Neural cell (in vitro differentiated cells): ENCODE results near the gene OR2AG1. TPM values are rescaled to one million over a fixed set of nuclear protein-coding genes. Genes with fewer than 3 reads are reported as not detected.

ENCODE experiments used
- H2AFZ ChIP-seq: fragments of 200-600, 300-800 bp; sonication (generic), shearing (Covaris generic); 2 replicates; pipeline ENCODE4 v1.6.0; 2014; ENCODE audit warnings: low read depth, mild to moderate bottlenecking, antibody characterized with exemption, low read length, moderate library complexity
- H3F3A ChIP-seq: fragments of 200-600 bp; shearing (Covaris generic); 2 replicates; pipeline ENCODE4 v1.6.1; 2016; ENCODE audit warnings: mild to moderate bottlenecking, moderate library complexity, mixed read lengths, antibody characterized with exemption, low read length; ENCODE audit not compliant: insufficient read depth, poor library complexity, severe bottlenecking
- H3K27ac ChIP-seq: fragments of 200-600, 300-800 bp; sonication (generic), shearing (Covaris generic); 2 replicates; pipeline ENCODE4 v1.5.1; 2014; ENCODE audit warnings: mild to moderate bottlenecking, low read length, moderate library complexity
- H3K27me3 ChIP-seq: fragments of 300-800, 200-600 bp; sonication (generic), shearing (Covaris generic); 2 replicates; pipeline ENCODE4 v1.6.0; 2014; ENCODE audit warnings: mild to moderate bottlenecking, low read depth, low read length, moderate library complexity; ENCODE audit not compliant: insufficient read depth
- H3K36me3 ChIP-seq: fragments of 300-800, 200-600 bp; sonication (generic), shearing (Covaris generic); 2 replicates; pipeline ENCODE4 v1.5.1; 2014; ENCODE audit warnings: mild to moderate bottlenecking, antibody characterized with exemption, low read length, moderate library complexity; ENCODE audit not compliant: insufficient read depth
- H3K4me2 ChIP-seq: fragments of 300-800, 200-600 bp; sonication (generic), shearing (Covaris generic); 2 replicates; pipeline ENCODE4 v1.6.0; 2014; ENCODE audit warnings: mild to moderate bottlenecking, low read length
- H3K4me3 ChIP-seq: fragments of 300-800, 200-600 bp; sonication (generic), shearing (Covaris generic); 2 replicates; pipeline ENCODE4 v1.5.1; 2014; ENCODE audit warnings: mild to moderate bottlenecking, low read length, moderate library complexity
- H3K79me2 ChIP-seq: fragments of 200-600 bp; shearing (Covaris generic); replicated peaks from 2 replicates; pipeline ENCODE4 v1.6.0; 2014; ENCODE audit warnings: mild to moderate bottlenecking, low read length, moderate library complexity; ENCODE audit not compliant: insufficient read depth
- H3K9ac ChIP-seq: fragments of 300-800, 200-600 bp; sonication (generic), shearing (Covaris generic); 2 replicates; pipeline ENCODE4 v1.6.1; 2016; ENCODE audit warnings: mild to moderate bottlenecking, low read length, mixed read lengths
- H3K9me2 ChIP-seq: fragments of 200-600 bp; shearing (Covaris generic); 2 replicates; pipeline ENCODE4 v1.6.1; 2016; ENCODE audit warnings: mild to moderate bottlenecking, low read length, mixed read lengths; ENCODE audit not compliant: insufficient read depth
- H3K9me3 ChIP-seq: fragments of 200-600, 300-800 bp; sonication (generic), shearing (Covaris generic); 2 replicates; pipeline ENCODE4 v1.6.1; 2016; ENCODE audit warnings: mild to moderate bottlenecking, mixed run types, low read length, moderate library complexity, mixed read lengths
- H4K20me1 ChIP-seq: fragments of 200-600 bp; shearing (Covaris generic); 2 replicates; pipeline ENCODE4 v1.6.1; 2016; ENCODE audit warnings: mild to moderate bottlenecking, mixed run types; ENCODE audit not compliant: insufficient read depth
- CTCF ChIP-seq: fragments of 450-650 bp; IDR thresholded peaks from 2 replicates; pipeline ENCODE4 v1.5.1; 2014; ENCODE audit warnings: antibody characterized with exemption, mild to moderate bottlenecking, moderate library complexity; ENCODE audit not compliant: poor library complexity, severe bottlenecking
- EP300 ChIP-seq: fragments of 450-650 bp; conservative IDR thresholded peaks from 2 replicates; pipeline ENCODE4 v1.6.1; 2014; ENCODE audit warnings: antibody characterized with exemption, mild to moderate bottlenecking, moderate library complexity; ENCODE audit not compliant: poor library complexity, severe bottlenecking
- EZH2 ChIP-seq: fragments of 200-600, 300-800 bp; shearing (Covaris generic), sonication (generic); IDR thresholded peaks from 2 replicates; pipeline ENCODE4 v1.6.1; 2014; ENCODE audit warnings: antibody characterized with exemption, low read length, borderline replicate concordance, mild to moderate bottlenecking; ENCODE audit not compliant: insufficient read depth, poor library complexity, severe bottlenecking
- MXI1 ChIP-seq: fragments of 450-650 bp; conservative IDR thresholded peaks from 2 replicates; pipeline ENCODE4 v1.6.1; 2014; ENCODE audit warnings: antibody characterized with exemption, mild to moderate bottlenecking; ENCODE audit not compliant: poor library complexity, severe bottlenecking
- POLR2AphosphoS5 ChIP-seq: IDR thresholded peaks from 2 replicates; pipeline ENCODE4 v1.6.1; 2012
- RAD21 ChIP-seq: fragments of 450-650 bp; conservative IDR thresholded peaks from 2 replicates; pipeline ENCODE4 v1.6.1; 2014; ENCODE audit warnings: antibody characterized with exemption, mild to moderate bottlenecking, moderate library complexity
- REST ChIP-seq: IDR thresholded peaks from 2 replicates; pipeline ENCODE4 v1.6.1; 2012; ENCODE audit warnings: borderline replicate concordance
- SMC3 ChIP-seq: fragments of 450-650 bp; conservative IDR thresholded peaks from 2 replicates; pipeline ENCODE4 v1.6.1; 2014; ENCODE audit warnings: antibody characterized with exemption, mild to moderate bottlenecking, moderate library complexity; ENCODE audit not compliant: poor library complexity
- TAF1 ChIP-seq: IDR thresholded peaks from 2 replicates; pipeline ENCODE4 v1.6.1; 2012; ENCODE audit warnings: low read depth
- polyA plus RNA-seq: library from polyadenylated mRNA; depleted of rRNA; stranded (reverse); fragments of >200 nt; gene quantifications from 2 replicates; pipeline ENCODE4 v1.2.3, GENCODE V29; 2014

Gene OR2AG1
- polyA plus RNA-seq, 1 donor from 2014 or later: not detected

GRCh38 chr11:6736495-6737121, 46.2 kb upstream of the OR2AG1 start:
- H3K36me3 ChIP-seq: no peaks in the 10 kb centered on the region
- no peaks in the 10 kb centered on the region for H3K9me3 ChIP-seq
- no peak overlapping the region for H3K27ac ChIP-seq
- no peaks in the 10 kb centered on the region for H3K9me2 ChIP-seq
- no peak for TF ChIP-seq MXI1
- no peak for TF ChIP-seq POLR2AphosphoS5
- no peak for TF ChIP-seq EZH2
- TF ChIP-seq TAF1: no peak
- no peak for TF ChIP-seq RAD21
- no peak for TF ChIP-seq CTCF
- no peak for TF ChIP-seq SMC3
- no peak for TF ChIP-seq REST
- no peak for TF ChIP-seq EP300
- no peaks in the 10 kb centered on the region for H3K27me3 ChIP-seq
- no peak overlapping the region for H3K9ac ChIP-seq
- H2AFZ ChIP-seq: no peak overlapping the region
- H3K79me2 ChIP-seq: no peaks in the 10 kb centered on the region
- H3K4me2 ChIP-seq: no peak overlapping the region
- H3F3A ChIP-seq: no peaks in the 10 kb centered on the region
- no peaks in the 10 kb centered on the region for H4K20me1 ChIP-seq
- no peak overlapping the region for H3K4me3 ChIP-seq

- TF ChIP-seq SMC3 (peak; percentile 51), EP300 (no peak), TAF1 (no peak), RAD21 (peak; percentile 60), CTCF (peak; percentile 70), EZH2 (no peak)
- no peak overlapping the region for H3K9ac ChIP-seq
- no peak overlapping the region for H2AFZ ChIP-seq
- no peaks in the 10 kb centered on the region for H3K9me2 ChIP-seq
- no peaks in the 10 kb centered on the region for H3K9me3 ChIP-seq
- no peaks in the 10 kb centered on the region for H3K36me3 ChIP-seq
- H3K4me3 ChIP-seq: no peak overlapping the region
- H3K4me2 ChIP-seq: no peak overlapping the region
- H3K27ac ChIP-seq: no peak overlapping the region
- H3K27me3 ChIP-seq: no peaks in the 10 kb centered on the region
- no peaks in the 10 kb centered on the region for H3F3A ChIP-seq
- no peaks in the 10 kb centered on the region for H4K20me1 ChIP-seq
- no peaks in the 10 kb centered on the region for H3K79me2 ChIP-seq
Measured at GRCh38 chr11:6737872-6738466, 44.9 kb upstream of the OR2AG1 start.
